GM12892 (cell line): ENCODE results near the gene FHAD1.

Experiments used
- POLR2A ChIP-seq: IDR thresholded peaks from 2 replicates; pipeline ENCODE4 v1.6.1; 2011; ENCODE audit warnings: low read depth, low read length, control low read depth
- POLR2AphosphoS5 ChIP-seq: IDR thresholded peaks from 2 replicates; pipeline ENCODE4 v1.6.1; 2011; ENCODE audit warnings: low read depth, low read length, control low read depth

- TF ChIP-seq POLR2AphosphoS5 (no peak), POLR2A (no peak)
Measured at GRCh38 chr1:15251857-15252835, 5.1 kb downstream of the FHAD1 start.
